Measurements from ENCODE around the gene CBX7. TPM values are rescaled to one million over a fixed set of nuclear protein-coding genes. Genes with fewer than 3 reads are reported as not detected.
A peak's percentile ranks its signal among the peaks of the same experiment; 100 is the strongest.

CBX7 gene
- total RNA-seq (2012; rRNA removed) (0.56 and 0.90 TPM in 2 replicates), polyA plus RNA-seq (2012; rRNA removed) (3.4 and 3.6 TPM in 2 replicates), Bru-seq, nascent RNA (percentile 56 among the genes with signal in this experiment), BruChase-seq, experiment 1, labeled RNA remaining after a 6-hour chase (percentile 63 among the genes with signal in this experiment), BruChase-seq, experiment 2, labeled RNA remaining after a 2-hour chase (percentile 67 among the genes with signal in this experiment)
- 1.9 and 2.8 TPM in 2 replicates for polyA plus RNA-seq (2012; cell fraction: cytosol; rRNA removed)
- 13.5 and 15.7 TPM in 2 replicates for polyA plus RNA-seq (2012; cell fraction: nucleus; rRNA removed; ENCODE audit: low replicate concordance)
- long read RNA-seq, partial matches to known transcripts: 0 of 5 reads
- long read RNA-seq, other reads (novel, unspliced or antisense): 5 of 5 reads

GRCh38 chr22:39152511-39153219 lies at the start of gene CBX7:
TSS of gene CBX7 (minus strand) at chr22:39152680. CDS start at chr22:39152444, 236 bp downstream.
- ChIA-PET CTCF (no interaction called here), POLR2A (ENCODE audit: unreplicated experiment) (no interaction called here)
- Histone ChIP-seq H3K4me1 (ENCODE audit: control insufficient read depth, insufficient read depth, low read length) (0 out of 2 replicates have a peak, but pooled peaks cover 2% of the 10 kb centered on the region), H2BK5ac (ENCODE audit: low read depth, low read length, poor library complexity, severe bottlenecking) (no peak within 1 kb of the TSS), H4K20me1 (ENCODE audit: insufficient read depth, low read length) (no peaks in the 10 kb centered on the region), H2BK15ac (ENCODE audit: low read depth, low read length) (no peak within 1 kb of the TSS), H3K27ac (ENCODE audit: insufficient read depth, low read length) (peak within 1 kb of the TSS; percentile 18; the same call in 1 of the 2 replicates), H3K79me1 (ENCODE audit: low read depth in 1 of 2, low read length in 2 of 2) (peaks cover 2 to 3% of the 10 kb centered on the region in 2 experiments; a peak in 2 of 4 replicates), H2BK120ac (ENCODE audit: low read depth, low read length) (peak within 1 kb of the TSS; percentile 66; the same call in 1 of the 2 replicates), H3K14ac (replicated peaks; ENCODE audit: low read depth, low read length) (peak within 1 kb of the TSS; percentile 72; the same call in 1 of the 2 replicates), H3K27me3 (ENCODE audit: control insufficient read depth, insufficient read depth, low read length) (peaks cover 32% of the 10 kb centered on the region), H3K4me3 (ENCODE audit: insufficient read depth, low read depth, low read length) (peak within 1 kb of the TSS; percentile 47), H4K91ac (ENCODE audit: insufficient read depth, low read depth, low read length) (no peak within 1 kb of the TSS), H3K18ac (ENCODE audit: low read depth, low read length) (0 out of 2 replicates have a peak within 1 kb of the TSS, but pooled peaks have one; percentile 11), H3K56ac (ENCODE audit: extremely low read depth, insufficient read depth, low read length) (0 out of 2 replicates have a peak within 1 kb of the TSS, but pooled peaks have one; percentile 33), H3K23ac (ENCODE audit: low read depth, low read length) (peak within 1 kb of the TSS; percentile 17), H3K9me3 (ENCODE audit: control insufficient read depth, insufficient read depth, low read length) (peaks cover under 1% of the 10 kb centered on the region; the same call in 1 of the 2 replicates), H3K36me3 (ENCODE audit: control insufficient read depth, insufficient read depth, low read length) (0 out of 2 replicates have a peak, but pooled peaks cover 2% of the 10 kb centered on the region), H4K8ac (ENCODE audit: low read depth in 2 of 2, low read length in 2 of 2) (peak within 1 kb of the TSS; percentile 47 to 82; a peak in 3 of 4 replicates), H3K4me2 (ENCODE audit: low read depth, low read length) (peak within 1 kb of the TSS; percentile 90), H2AK5ac (ENCODE audit: low read depth, low read length) (peak within 1 kb of the TSS; percentile 27; the same call in 1 of the 2 replicates), H2AFZ (replicated peaks; ENCODE audit: low read length, poor library complexity) (peak within 1 kb of the TSS; percentile 97), H4K5ac (ENCODE audit: low read depth, low read length) (peak within 1 kb of the TSS; percentile 52; the same call in 1 of the 2 replicates), H3K4ac (ENCODE audit: low read depth, low read length) (peak within 1 kb of the TSS; percentile 77), H3K9ac (ENCODE audit: low read depth, low read length) (peak within 1 kb of the TSS; percentile 72), H2BK20ac (ENCODE audit: low read depth, low read length) (no peak within 1 kb of the TSS), H3K9me1 (ENCODE audit: insufficient read depth, low read length) (no peaks in the 10 kb centered on the region), H2AK9ac (replicated peaks; ENCODE audit: low read depth, low read length, poor library complexity) (peak within 1 kb of the TSS; percentile 73)
- WGBS, 2 experiments (ENCODE audit: extremely low coverage in 2 of 2, insufficient read length in 1 of 2): 2% methylated on average over 43 of the region's 98 CpGs; no CpG with 5 or more reads in 1 of the 2 experiments
- BruUV-seq (replicated peaks): no TSS peak
- peak; percentile 96 for ATAC-seq (ENCODE audit: low read depth)
- dilution Hi-C loops (cut with HindIII; ENCODE audit: low sequenced_read_pairs, unreplicated experiment): no loop called here
- intact Hi-C loops (cut with micrococcal nuclease): no loop called here
- in situ Hi-C loops (cut with MboI; ENCODE audit: low sequenced_read_pairs): loop anchor here (25.0 kb wide), 1 partner anchor 885 kb away; no protein-coding TSS in a partner anchor
- peak; percentile 76 for DNase-seq
- TF ChIP-seq FOS (IDR thresholded peaks at IDR 0.05; ENCODE audit: low read depth, low read length) (no peak), ELK1 (IDR thresholded peaks at IDR 0.05; ENCODE audit: borderline replicate concordance, low read depth, low read length) (no peak), MAZ (IDR thresholded peaks at IDR 0.05; ENCODE audit: borderline replicate concordance, low read depth, low read length) (peak; percentile 81; the same call in 1 of the 2 replicates), MXI1 (IDR thresholded peaks at IDR 0.05; ENCODE audit: borderline replicate concordance, low read depth, low read length) (0 out of 2 replicates have a peak, but pooled peaks have one; percentile 28)

All from IMR-90 (cell line).